MCF 10A (cell line): ENCODE data around the gene CADM3. TPM values are rescaled to one million over a fixed set of nuclear protein-coding genes. Genes with fewer than 3 reads are reported as not detected.

Experiments
- BruUV-seq: library from RNA; stranded (reverse); fragments of 400-500 nt; replicated peaks from 2 replicates; lab custom pipeline; 2021; lab: Mats Ljungman, UMichigan
- CTCF ChIA-PET: fragments of 300-600 bp; sonication (Branson Sonifier 250); formaldehyde crosslinking; extraction: SDS; loops from one replicate; lab custom pipeline; 2021; ENCODE audit warnings: antibody characterized with exemption, inconsistent platforms; lab: Yijun Ruan, JAX
- POLR2A ChIA-PET: fragments of 300-600, 350-650 bp; sonication (Branson Sonifier 250); formaldehyde crosslinking; extraction: SDS; loops from one replicate; lab custom pipeline; 2020; ENCODE audit warnings: antibody characterized with exemption, inconsistent platforms; lab: Yijun Ruan, JAX
- DNase-seq: peaks from one replicate; pipeline ENCODE4 v3.0.0-alpha.2; 2018; ENCODE audit not compliant: unreplicated experiment
- H3K27ac Mint-ChIP-seq: one replicate; pipeline ENCODE4 v1.8.0; 2022; ENCODE audit warnings: mild to moderate bottlenecking, low read depth, mixed read lengths; ENCODE audit not compliant: unreplicated experiment
- H3K27me3 Mint-ChIP-seq: one replicate; pipeline ENCODE4 v1.8.0; 2022; ENCODE audit warnings: mixed read lengths; ENCODE audit not compliant: insufficient read depth, unreplicated experiment
- H3K36me3 Mint-ChIP-seq: one replicate; pipeline ENCODE4 v1.8.0; 2022; ENCODE audit warnings: mild to moderate bottlenecking, moderate library complexity, mixed read lengths; ENCODE audit not compliant: insufficient read depth, unreplicated experiment
- H3K4me1 Mint-ChIP-seq: one replicate; pipeline ENCODE4 v1.8.0; 2022; ENCODE audit warnings: mixed read lengths; ENCODE audit not compliant: insufficient read depth, unreplicated experiment
- H3K4me3 Mint-ChIP-seq: one replicate; pipeline ENCODE4 v1.8.0; 2022; ENCODE audit warnings: mild to moderate bottlenecking, moderate library complexity, mixed read lengths; ENCODE audit not compliant: unreplicated experiment
- H3K9me3 Mint-ChIP-seq: one replicate; pipeline ENCODE4 v1.8.0; 2022; ENCODE audit warnings: mixed read lengths; ENCODE audit not compliant: unreplicated experiment
- CTCF ChIP-seq: fragments of 200-600 bp; IDR thresholded peaks from one replicate; pipeline ENCODE4 v1.8.0; 2022; ENCODE audit warnings: antibody characterized with exemption, mild to moderate bottlenecking; ENCODE audit not compliant: unreplicated experiment
- intact Hi-C: fragments of 100-400 bp; cut with micrococcal nuclease; formaldehyde crosslinking; loops from 2 replicates; pipeline ENCODE4 v1.14.1; 2022
- total RNA-seq: library from RNA; stranded (reverse); gene quantifications from 2 replicates; pipeline ENCODE4 v1.2.3, GENCODE V29; 2022

Gene CADM3
- total RNA-seq, 1 experiment from 2014 or later: 222 TPM

- TF ChIP-seq CTCF: no peak
- H3K4me1 Mint-ChIP-seq: peaks cover 28% of the 10 kb centered on the region
- POLR2A ChIA-PET: no interaction called here
- peaks cover 46% of the 10 kb centered on the region for H3K27me3 Mint-ChIP-seq
- H3K36me3 Mint-ChIP-seq: peaks cover 77% of the 10 kb centered on the region
- H3K9me3 Mint-ChIP-seq: no peaks in the 10 kb centered on the region
- H3K27ac Mint-ChIP-seq: no peak overlapping the region
- no TSS peak for BruUV-seq
- H3K4me3 Mint-ChIP-seq: no peak overlapping the region
- DNase-seq: no peak
- CTCF ChIA-PET: interaction anchor here (0.6 to 4.4 kb wide), 5 partner anchors 16 to 613 kb away, joined by 3 to 63 read pairs (median 5); no protein-coding TSS in a partner anchor
- intact Hi-C loops: no loop called here
Measured at GRCh38 chr1:159181328-159182024, 10.1 kb downstream of the CADM3 start.

- Mint-ChIP-seq H3K36me3 (peaks cover 72% of the 10 kb centered on the region), H3K4me3 (no peak overlapping the region), H3K27me3 (peaks cover 63% of the 10 kb centered on the region), H3K27ac (no peak overlapping the region), H3K4me1 (peaks cover 33% of the 10 kb centered on the region), H3K9me3 (no peaks in the 10 kb centered on the region)
- CTCF ChIA-PET: interaction anchor here (0.6 to 4.4 kb wide), 7 partner anchors 13 to 706 kb away, joined by 3 to 63 read pairs (median 3); partner anchors contain the start of gene CADM3
- BruUV-seq: no TSS peak
- POLR2A ChIA-PET: interaction anchor here (1.3 kb wide), 1 partner anchor 10 kb away, joined by 3 read pairs; no protein-coding TSS in a partner anchor
- intact Hi-C loops: no loop called here
- DNase-seq: no peak
- TF ChIP-seq CTCF: no peak
Measured at GRCh38 chr1:159184201-159184600, 12.8 kb downstream of the CADM3 start.

GRCh38 chr1:159185121-159185520 is 13.7 kb downstream of the CADM3 start:
- peak; percentile 56 for DNase-seq
- no peak overlapping the region for H3K27ac Mint-ChIP-seq
- H3K27me3 Mint-ChIP-seq: peaks cover 63% of the 10 kb centered on the region
- no TSS peak for BruUV-seq
- no peaks in the 10 kb centered on the region for H3K9me3 Mint-ChIP-seq
- TF ChIP-seq CTCF: no peak
- POLR2A ChIA-PET: no interaction called here
- peaks cover 33% of the 10 kb centered on the region for H3K4me1 Mint-ChIP-seq
- H3K36me3 Mint-ChIP-seq: peaks cover 70% of the 10 kb centered on the region
- intact Hi-C loops: no loop called here
- no peak overlapping the region for H3K4me3 Mint-ChIP-seq
- CTCF ChIA-PET: interaction anchor here (1.8 to 3.9 kb wide), 3 partner anchors 12 to 28 kb away, joined by 8 to 24 read pairs (median 10); no protein-coding TSS in a partner anchor

- Mint-ChIP-seq H3K36me3 (peaks cover 70% of the 10 kb centered on the region), H3K4me3 (no peak overlapping the region), H3K4me1 (peaks cover 41% of the 10 kb centered on the region), H3K27ac (no peak overlapping the region), H3K27me3 (peaks cover 49% of the 10 kb centered on the region), H3K9me3 (no peaks in the 10 kb centered on the region)
- CTCF ChIA-PET: interaction anchor here (0.6 to 3.9 kb wide), 3 partner anchors 10 to 173 kb away, joined by 6 to 24 read pairs (median 10); no protein-coding TSS in a partner anchor
- no TSS peak for BruUV-seq
- no peak for DNase-seq
- POLR2A ChIA-PET: no interaction called here
- no peak for TF ChIP-seq CTCF
- intact Hi-C loops: no loop called here
Measured at GRCh38 chr1:159187033-159187432, 15.6 kb downstream of the CADM3 start.
